ENCODE measurements around the gene EXOC4.

DNA sequence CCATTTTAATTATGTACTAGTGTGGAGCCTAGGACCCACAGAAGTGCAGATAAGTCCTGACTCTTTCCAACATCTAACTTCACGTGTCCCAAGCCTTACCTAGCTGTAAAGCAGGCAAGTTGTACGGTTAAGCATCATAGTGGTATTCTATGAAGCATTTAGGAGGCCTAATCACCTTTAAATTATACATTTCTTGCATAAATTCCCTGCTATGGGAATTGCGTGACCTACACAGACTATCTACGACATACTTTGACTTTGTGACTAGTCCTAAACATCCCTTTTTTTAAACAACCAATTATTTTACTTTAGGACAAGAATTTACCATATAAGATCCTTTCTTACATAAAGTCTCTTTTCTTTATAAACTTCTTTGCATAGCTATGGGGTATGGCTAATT lies 836.6 kb downstream of the EXOC4 start:
- TF ChIP-seq, protein P1, sequence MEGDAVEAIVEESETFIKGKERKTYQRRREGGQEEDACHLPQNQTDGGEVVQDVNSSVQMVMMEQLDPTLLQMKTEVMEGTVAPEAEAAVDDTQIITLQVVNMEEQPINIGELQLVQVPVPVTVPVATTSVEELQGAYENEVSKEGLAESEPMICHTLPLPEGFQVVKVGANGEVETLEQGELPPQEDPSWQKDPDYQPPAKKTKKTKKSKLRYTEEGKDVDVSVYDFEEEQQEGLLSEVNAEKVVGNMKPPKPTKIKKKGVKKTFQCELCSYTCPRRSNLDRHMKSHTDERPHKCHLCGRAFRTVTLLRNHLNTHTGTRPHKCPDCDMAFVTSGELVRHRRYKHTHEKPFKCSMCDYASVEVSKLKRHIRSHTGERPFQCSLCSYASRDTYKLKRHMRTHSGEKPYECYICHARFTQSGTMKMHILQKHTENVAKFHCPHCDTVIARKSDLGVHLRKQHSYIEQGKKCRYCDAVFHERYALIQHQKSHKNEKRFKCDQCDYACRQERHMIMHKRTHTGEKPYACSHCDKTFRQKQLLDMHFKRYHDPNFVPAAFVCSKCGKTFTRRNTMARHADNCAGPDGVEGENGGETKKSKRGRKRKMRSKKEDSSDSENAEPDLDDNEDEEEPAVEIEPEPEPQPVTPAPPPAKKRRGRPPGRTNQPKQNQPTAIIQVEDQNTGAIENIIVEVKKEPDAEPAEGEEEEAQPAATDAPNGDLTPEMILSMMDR (conservative IDR thresholded peaks at IDR 0.05 in 1 of 2, IDR thresholded peaks at IDR 0.05 in 1 of 2; ENCODE audit: low read depth in 1 of 2, low read length in 2 of 2) = no peak
- no peak for TF ChIP-seq EZH2 (IDR thresholded peaks at IDR 0.05; ENCODE audit: low read length, missing control alignments)

Data from fibroblast of lung (primary cell).